GM12891 (cell line): ENCODE results near the gene DNAH8.
A peak's percentile ranks its signal among the peaks of the same experiment; 100 is the strongest.
"Not testable (repeated sequence)": the region's sequence is repeated elsewhere in the genome, so short reads cannot be mapped to it uniquely, and the experiment has no call there.

Source experiments
- DNase-seq: peaks from one replicate; pipeline ENCODE4 v3.0.0; 2011; ENCODE audit warnings: low spot score; ENCODE audit not compliant: insufficient read length
- FAIRE-seq: peaks from 2 replicates; lab custom pipeline; 2011; peaks lifted over from hg19 to GRCh38; lab: Jason Lieb, UNC
- PAX5 ChIP-seq: IDR thresholded peaks from 2 replicates; pipeline ENCODE4 v1.6.1; 2011; ENCODE audit warnings: low read length, moderate library complexity, mild to moderate bottlenecking; ENCODE audit not compliant: insufficient read depth, severe bottlenecking
- POLR2A ChIP-seq: IDR thresholded peaks from 2 replicates; pipeline ENCODE4 v1.6.1; 2011; ENCODE audit warnings: low read depth, low read length, control low read depth
- POLR2AphosphoS5 ChIP-seq: IDR thresholded peaks from 2 replicates; pipeline ENCODE4 v1.6.1; 2011; ENCODE audit warnings: low read depth, low read length, control low read depth
- POU2F2 ChIP-seq: IDR thresholded peaks from 2 replicates; pipeline ENCODE4 v1.6.1; 2011; ENCODE audit warnings: low read depth, mild to moderate bottlenecking, control low read depth, low read length, moderate library complexity
- SPI1 ChIP-seq: IDR thresholded peaks from 2 replicates; pipeline ENCODE4 v1.6.1; 2011; ENCODE audit warnings: low read depth, low read length, control low read depth
- TAF1 ChIP-seq: IDR thresholded peaks from 2 replicates; pipeline ENCODE4 v1.6.1; 2011; ENCODE audit warnings: low read depth, low read length, control low read depth

Gene DNAH8

DNA sequence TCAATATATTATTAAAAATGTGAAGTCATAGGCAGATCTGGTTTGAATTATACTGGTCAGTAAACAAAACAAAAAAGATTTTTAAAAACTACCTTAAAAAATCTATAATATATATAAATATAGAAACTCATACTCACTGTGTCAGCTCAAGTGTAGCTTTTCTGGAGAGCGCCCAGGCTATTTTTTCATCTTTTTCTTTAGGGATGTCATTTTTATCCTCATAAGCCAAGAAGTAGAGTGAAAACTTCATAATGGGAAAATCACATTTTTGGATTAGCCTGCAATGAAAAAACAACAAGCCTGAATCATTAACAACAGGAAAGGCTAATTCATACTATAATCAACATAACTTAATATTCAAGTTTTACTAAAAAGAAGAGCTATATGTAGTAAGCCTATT is 30.9 kb upstream of the DNAH8 start:
- FAIRE-seq (no peak), DNase-seq (no peak)
- no peak for TF ChIP-seq POLR2A
- no peak for TF ChIP-seq SPI1
- TF ChIP-seq POU2F2, result no peak
- TF ChIP-seq TAF1, result no peak
- TF ChIP-seq PAX5, result no peak
- no peak for TF ChIP-seq POLR2AphosphoS5

DNA sequence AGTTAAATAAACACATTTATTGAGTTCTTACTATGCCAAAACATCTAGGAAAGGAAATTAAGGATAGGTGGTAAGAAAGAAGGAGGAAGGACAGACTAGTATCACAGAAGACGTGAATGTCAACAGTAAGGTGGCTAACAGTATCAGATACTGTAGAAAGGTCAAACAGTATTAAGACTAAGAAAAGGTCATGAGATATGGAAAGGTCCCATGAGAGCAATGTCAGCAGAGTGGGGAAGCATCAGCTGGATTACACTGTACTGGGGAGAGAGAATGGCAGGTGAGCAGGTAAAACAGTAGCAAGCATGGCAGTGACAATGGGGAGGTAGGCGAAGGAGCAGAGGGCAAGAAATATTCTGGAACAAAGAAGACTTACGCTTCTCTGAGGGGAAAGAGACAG is 30.2 kb upstream of the DNAH8 start:
- FAIRE-seq (peak; percentile 31), DNase-seq (no peak)
- no peak for TF ChIP-seq TAF1
- TF ChIP-seq POU2F2, result no peak
- TF ChIP-seq POLR2AphosphoS5, result no peak
- TF ChIP-seq POLR2A, result no peak
- TF ChIP-seq SPI1, result no peak
- no peak for TF ChIP-seq PAX5

DNA sequence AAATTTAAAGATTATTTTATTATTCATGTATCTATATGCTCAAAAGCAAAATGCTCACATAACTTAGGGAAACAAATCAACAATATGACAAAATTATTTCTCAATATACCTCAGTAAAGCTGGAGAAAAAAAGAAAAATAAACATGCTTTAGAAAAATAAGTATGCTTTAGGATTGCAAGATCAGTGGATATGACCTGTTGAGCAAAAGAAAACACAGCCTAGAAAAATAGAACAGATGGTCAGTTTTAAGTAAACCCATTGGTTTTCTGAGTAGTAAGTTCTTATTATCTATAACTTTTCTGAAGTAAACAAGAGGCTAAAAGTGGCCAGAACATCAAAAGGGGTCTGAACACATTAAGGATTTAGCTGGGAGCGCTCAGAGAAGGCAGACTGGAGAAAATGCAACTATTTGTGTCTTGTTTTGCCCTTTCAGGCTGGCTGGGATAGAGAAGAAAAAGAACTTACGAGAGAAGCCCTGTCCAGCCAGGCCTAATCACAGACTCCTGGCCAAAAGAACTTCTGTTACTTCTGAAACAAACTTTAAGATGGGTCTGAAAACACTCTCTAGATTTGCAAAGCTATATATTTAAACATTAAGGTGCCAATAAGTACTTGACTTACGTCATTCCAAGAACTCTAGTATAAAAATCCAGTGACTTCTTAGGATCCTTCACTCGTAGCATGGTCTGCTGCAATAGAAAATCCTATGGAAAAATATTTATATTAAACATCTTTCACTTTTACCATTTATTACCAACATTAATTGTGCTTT is 28.7 kb upstream of the DNAH8 start:
- no peak for TF ChIP-seq TAF1
- no peak for TF ChIP-seq SPI1
- no peak for TF ChIP-seq POLR2A
- no peak for TF ChIP-seq POLR2AphosphoS5
- no peak for TF ChIP-seq POU2F2
- TF ChIP-seq PAX5, result no peak
- FAIRE-seq (no peak), DNase-seq (no peak)

DNA sequence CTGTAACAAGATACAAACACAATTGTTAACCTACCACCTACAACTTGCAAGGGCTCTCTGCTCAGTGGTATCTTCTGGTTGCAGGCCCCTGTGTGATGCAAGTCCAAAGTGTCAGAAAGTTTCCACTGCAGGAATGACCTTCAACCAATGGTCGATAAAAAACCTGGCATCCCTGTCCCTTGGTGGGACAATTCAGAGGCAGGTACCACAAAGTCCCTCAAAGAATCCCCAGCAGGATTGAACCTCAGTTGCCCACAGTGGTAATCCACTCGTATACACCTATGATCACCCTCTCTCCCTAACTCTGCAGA is 28.1 kb upstream of the DNAH8 start:
- TF ChIP-seq PAX5, result no peak
- peak; percentile 22; the same call in 1 of the 2 replicates for TF ChIP-seq SPI1
- no peak for FAIRE-seq
- no peak for DNase-seq

DNA sequence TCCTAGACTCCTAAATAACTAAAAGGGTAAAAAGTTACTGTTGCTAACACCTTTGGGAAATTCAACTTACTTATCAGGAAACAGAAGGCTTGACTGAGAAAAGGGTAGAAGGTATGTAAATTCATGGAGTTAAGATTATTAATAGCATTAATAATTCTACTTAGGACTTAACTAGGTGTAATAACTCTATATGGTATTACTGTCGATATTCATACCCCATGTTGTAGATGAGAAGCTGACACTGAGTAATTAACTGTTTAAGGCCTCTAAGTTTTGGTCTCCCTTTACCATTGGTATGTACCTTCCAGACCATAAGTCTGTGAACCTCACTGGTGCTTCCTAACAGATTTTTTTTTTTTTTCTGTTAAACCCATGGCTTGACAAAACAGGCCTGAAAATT is 27.6 kb upstream of the DNAH8 start:
- FAIRE-seq, result no peak
- no peak for DNase-seq
- TF ChIP-seq POLR2A (no peak), TAF1 (no peak), SPI1 (no peak), POU2F2 (no peak), POLR2AphosphoS5 (no peak), PAX5 (no peak)

DNA sequence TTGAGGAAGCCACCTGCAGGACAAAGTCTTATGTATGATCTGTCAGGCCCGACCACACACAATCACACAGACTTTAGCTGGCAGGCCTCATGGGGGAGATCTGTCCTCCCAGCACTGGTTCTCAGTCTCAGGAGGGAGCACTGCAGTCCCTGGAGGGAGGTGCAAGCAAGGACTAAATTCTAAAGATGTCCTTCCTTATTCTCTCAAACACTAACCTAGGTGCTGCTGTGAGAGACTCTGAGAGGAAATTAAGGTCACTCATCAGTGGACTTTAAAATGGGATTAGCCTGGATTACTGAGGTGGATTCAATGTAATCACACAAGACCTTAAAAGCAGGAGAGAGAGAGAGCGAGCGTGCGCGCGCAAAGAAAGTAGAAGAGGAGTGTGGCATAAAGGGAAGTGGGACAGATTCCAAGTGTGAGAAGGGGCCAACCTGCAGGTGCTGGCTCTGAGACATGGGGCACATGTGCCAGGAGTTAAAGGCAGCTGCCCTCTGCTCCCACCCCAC is 26.5 kb upstream of the DNAH8 start:
- no peak for DNase-seq
- peak; percentile 94 for FAIRE-seq
- TF ChIP-seq SPI1, result peak; percentile 84
- no peak for TF ChIP-seq TAF1

DNA sequence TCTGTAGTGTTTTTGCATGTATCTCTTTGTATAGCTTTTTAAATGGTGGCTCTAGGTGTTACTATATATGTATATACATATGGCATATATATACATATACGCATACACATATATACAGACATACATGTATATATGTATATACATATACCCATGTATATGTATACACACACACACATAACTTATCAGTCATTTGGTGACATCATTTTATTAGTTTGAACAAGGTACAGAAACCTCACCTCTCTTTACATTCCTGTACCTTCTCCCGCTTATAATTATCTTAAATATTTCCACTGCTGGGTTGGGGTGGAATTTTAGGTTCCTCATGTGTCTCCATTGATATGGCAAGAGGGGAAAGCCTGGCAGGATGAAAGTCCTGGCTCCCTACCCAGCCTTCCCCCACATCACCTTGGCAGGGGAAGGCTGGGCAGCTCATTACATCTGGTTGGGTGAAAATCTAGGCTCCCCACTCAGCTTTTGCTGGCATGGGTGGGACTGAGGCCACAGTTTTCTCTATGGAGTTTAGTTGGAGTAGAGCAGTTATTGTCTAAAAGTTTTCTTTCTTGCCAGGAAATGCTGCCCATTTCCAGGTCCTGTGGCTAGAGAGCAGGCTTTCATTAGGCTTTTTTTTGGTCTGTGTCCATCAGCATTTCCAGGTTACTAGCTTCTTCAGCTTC is 19.7 kb upstream of the DNAH8 start:
- no peak for FAIRE-seq
- TF ChIP-seq SPI1 (no peak), POLR2A (no peak), POLR2AphosphoS5 (no peak), POU2F2 (no peak), PAX5 (no peak)
- no peak for DNase-seq

DNA sequence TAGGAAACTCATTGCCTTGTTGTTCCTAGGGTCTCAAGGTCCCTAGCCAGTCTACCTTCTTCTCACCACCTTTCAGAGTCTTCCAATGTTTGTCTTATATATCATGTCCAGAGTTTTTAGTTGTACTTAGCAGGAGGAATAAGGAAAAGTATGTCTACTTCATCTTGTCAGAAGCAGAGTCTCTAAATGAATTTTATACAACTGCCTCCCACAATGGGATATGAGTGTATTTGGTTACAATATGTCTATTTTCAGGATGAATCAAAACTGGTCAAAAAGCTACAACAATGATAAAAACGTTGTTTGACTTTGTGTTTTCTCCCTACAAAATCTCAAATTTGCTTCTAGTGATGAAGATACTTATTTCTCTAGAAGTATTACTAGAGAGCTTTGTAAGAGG is 19.2 kb upstream of the DNAH8 start:
- TF ChIP-seq PAX5, result no peak
- DNase-seq, result no peak
- no peak for FAIRE-seq

DNA sequence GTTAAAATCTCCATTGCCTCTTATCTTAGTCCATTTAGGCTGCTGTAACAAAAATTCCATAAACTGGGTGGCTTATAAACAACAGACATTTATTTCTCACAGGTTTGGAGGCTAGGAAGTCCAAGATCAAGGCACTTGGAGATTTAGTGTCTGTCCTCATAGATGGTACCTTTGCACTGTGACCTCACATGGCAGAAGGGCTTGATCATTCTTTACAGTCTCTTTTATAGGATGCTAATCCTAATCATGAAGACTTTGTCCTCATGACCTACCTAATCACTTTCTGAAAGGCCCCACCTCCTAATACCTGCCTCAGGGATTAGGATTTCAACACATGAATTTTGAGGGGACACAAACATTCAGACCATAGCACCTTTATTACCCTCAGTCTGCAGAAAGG is 18.8 kb upstream of the DNAH8 start:
- DNase-seq (no peak), FAIRE-seq (no peak)
- TF ChIP-seq PAX5 (no peak), POU2F2 (no peak), TAF1 (no peak), POLR2AphosphoS5 (no peak), POLR2A (no peak), SPI1 (no peak)

DNA sequence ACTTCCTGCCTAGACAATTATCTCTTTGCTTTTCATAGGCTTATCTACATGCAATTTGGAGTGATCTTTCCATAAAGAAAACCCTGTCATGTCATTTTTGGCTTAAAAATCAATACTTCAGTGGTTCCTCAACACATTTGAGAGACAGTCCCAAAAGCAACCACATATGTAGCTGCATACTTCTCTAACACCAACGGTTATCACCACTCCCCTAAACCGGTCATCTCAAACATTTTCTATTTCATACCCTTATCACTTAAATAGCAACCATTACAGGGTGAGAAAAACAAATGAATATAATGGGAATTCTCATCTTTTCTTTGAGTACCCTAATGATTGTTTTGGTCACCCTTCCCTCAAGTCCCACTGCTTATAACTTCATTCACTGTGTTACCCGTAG is 17.3 kb upstream of the DNAH8 start:
- TF ChIP-seq PAX5 (no peak), TAF1 (no peak), POU2F2 (no peak), SPI1 (no peak)
- FAIRE-seq (no peak), DNase-seq (no peak)

DNA sequence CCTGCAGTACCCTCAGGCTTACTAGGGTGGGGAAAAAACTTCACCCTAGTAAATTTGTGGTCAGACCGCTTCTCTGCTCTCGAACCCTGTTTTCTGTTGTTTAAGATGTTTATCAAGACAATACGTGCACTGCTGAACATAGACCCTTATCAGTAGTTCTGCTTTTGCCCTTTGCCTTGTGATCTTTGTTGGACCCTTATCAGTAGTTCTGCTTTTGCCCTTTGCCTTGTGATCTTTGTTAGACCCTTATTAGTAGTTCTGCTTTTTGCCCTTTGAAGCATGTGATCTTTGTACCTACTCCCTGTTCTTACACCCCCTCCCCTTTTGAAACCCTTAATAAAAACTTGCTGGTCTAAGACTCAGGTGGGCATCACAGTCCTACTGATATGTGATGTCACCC is 15.4 kb upstream of the DNAH8 start:
- FAIRE-seq, DNase-seq: not testable (repeated sequence)

DNA sequence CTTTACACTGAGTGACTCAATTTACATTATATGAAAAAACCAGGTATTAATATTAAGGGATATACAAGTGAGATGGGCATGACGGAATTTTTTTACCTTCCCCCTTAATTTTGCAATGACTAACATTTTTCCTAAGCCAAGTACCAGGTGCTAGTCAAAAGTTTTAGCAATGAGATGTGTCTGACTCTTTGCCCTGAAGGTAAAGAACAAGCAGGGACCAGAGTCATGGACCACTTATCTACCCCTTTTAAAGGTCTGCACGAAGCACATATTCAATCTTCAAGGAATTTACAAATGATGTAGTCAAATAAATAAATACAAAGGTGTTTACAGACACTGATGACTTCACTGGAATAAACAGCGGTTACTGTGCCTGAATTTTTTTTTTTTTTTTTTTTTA is 13.6 kb upstream of the DNAH8 start:
- FAIRE-seq (no peak), DNase-seq (no peak)
- TF ChIP-seq POLR2AphosphoS5 (no peak), SPI1 (no peak)
